Brain microvascular endothelial cell (primary cell): ENCODE data around the gene ROCK2.
"Not testable (repeated sequence)": the region's sequence is repeated elsewhere in the genome, so short reads cannot be mapped to it uniquely, and the experiment has no call there.

Experiments
- DNase-seq: peaks from one replicate; pipeline ENCODE4 v3.0.0-alpha.2; 2020
- H3K27ac ChIP-seq: fragments of 250-450 bp; sonication (Bioruptor Pico); 2 replicates; pipeline ENCODE4 v1.5.1; 2020; ENCODE audit warnings: mild to moderate bottlenecking, moderate library complexity
- H3K27me3 ChIP-seq: fragments of 250-450 bp; sonication (Bioruptor Pico); replicated peaks from 2 replicates; pipeline ENCODE4 v1.5.1; 2020; ENCODE audit warnings: mild to moderate bottlenecking
- H3K36me3 ChIP-seq: fragments of 250-450 bp; sonication (Bioruptor Pico); replicated peaks from 2 replicates; pipeline ENCODE4 v1.5.1; 2020; ENCODE audit warnings: mild to moderate bottlenecking
- H3K4me3 ChIP-seq: 2 replicates; pipeline ENCODE4 v1.5.1; 2011; ENCODE audit warnings: low read depth, mild to moderate bottlenecking, control low read depth, low read length, moderate library complexity
- CTCF ChIP-seq: IDR thresholded peaks from 2 replicates; pipeline ENCODE4 v1.5.1; 2011; ENCODE audit warnings: low read depth, mild to moderate bottlenecking, moderate library complexity, low read length, control low read depth, inconsistent platforms; ENCODE audit errors: missing control alignments
- in situ Hi-C: cut with HindIII; loops from 2 replicates; pipeline ENCODE4 v1.10.0; 2017; ENCODE audit warnings: low sequenced_read_pairs, low pct_ligation_motif_present

The ROCK2 gene

GRCh38 chr2:11264818-11265217 lies 79.6 kb downstream of the ROCK2 start:
- no peak overlapping the region for H3K4me3 ChIP-seq
- in situ Hi-C loops, result no loop called here
- no peaks in the 10 kb centered on the region for H3K36me3 ChIP-seq
- H3K27me3 ChIP-seq, result no peaks in the 10 kb centered on the region
- TF ChIP-seq CTCF, result no peak
- DNase-seq, result no peak
- no peak overlapping the region for H3K27ac ChIP-seq

GRCh38 chr2:11264007-11264406 lies 80.4 kb downstream of the ROCK2 start:
- no peaks in the 10 kb centered on the region for H3K27me3 ChIP-seq
- in situ Hi-C loops, result no loop called here
- no peak overlapping the region for H3K4me3 ChIP-seq

GRCh38 chr2:11263177-11263576 lies 81.3 kb downstream of the ROCK2 start:
- no peaks in the 10 kb centered on the region for H3K27me3 ChIP-seq
- H3K36me3 ChIP-seq, result no peaks in the 10 kb centered on the region
- no peak overlapping the region for H3K27ac ChIP-seq
- in situ Hi-C loops, result no loop called here
- H3K4me3 ChIP-seq, result no peak overlapping the region
- TF ChIP-seq CTCF, result no peak
- DNase-seq, result no peak

More at GRCh38 chr2:11264007-11264406, 80.4 kb downstream of the ROCK2 start:
- no peak overlapping the region for H3K27ac ChIP-seq
- no peak for DNase-seq
- H3K36me3 ChIP-seq, result no peaks in the 10 kb centered on the region
- no peak for TF ChIP-seq CTCF

GRCh38 chr2:11262438-11262837 lies 82.0 kb downstream of the ROCK2 start:
- H3K27me3 ChIP-seq, H3K27ac ChIP-seq, DNase-seq, H3K4me3 ChIP-seq, in situ Hi-C loops, H3K36me3 ChIP-seq: not testable (repeated sequence)

- DNase-seq, H3K27me3 ChIP-seq, H3K27ac ChIP-seq, in situ Hi-C loops, H3K36me3 ChIP-seq, H3K4me3 ChIP-seq: not testable (repeated sequence)
These were observed 82.9 kb downstream of the ROCK2 start for GRCh38 chr2:11261564-11261963.

GRCh38 chr2:11260979-11261378 lies 83.5 kb downstream of the ROCK2 start:
- Histone ChIP-seq H3K27ac (no peak overlapping the region), H3K36me3 (no peaks in the 10 kb centered on the region), H3K4me3 (no peak overlapping the region), H3K27me3 (no peaks in the 10 kb centered on the region)
- no peak for DNase-seq
- TF ChIP-seq CTCF, result no peak
- in situ Hi-C loops, result no loop called here

GRCh38 chr2:11257964-11258363 lies 86.5 kb downstream of the ROCK2 start:
- Histone ChIP-seq H3K27me3 (no peaks in the 10 kb centered on the region), H3K36me3 (no peaks in the 10 kb centered on the region), H3K4me3 (no peak overlapping the region), H3K27ac (no peak overlapping the region)
- in situ Hi-C loops, result no loop called here
- no peak for DNase-seq
- no peak for TF ChIP-seq CTCF
